GM10266 (cell line): ENCODE results near the gene HES3.

Experiments used
- DNase-seq: peaks from one replicate; pipeline ENCODE4 v3.0.0; 2012; ENCODE audit errors: extremely low spot score
- TF ChIP-seq, protein P1 (sequence below): IDR thresholded peaks from 2 replicates; pipeline ENCODE4 v1.5.1; 2012; ENCODE audit warnings: mild to moderate bottlenecking, low read depth; ENCODE audit not compliant: control insufficient read depth, insufficient read depth; ENCODE audit errors: missing control alignments

The HES3 gene

GRCh38 chr1:6222636-6223035, 21.3 kb upstream of the HES3 start:
- TF ChIP-seq, protein P1, sequence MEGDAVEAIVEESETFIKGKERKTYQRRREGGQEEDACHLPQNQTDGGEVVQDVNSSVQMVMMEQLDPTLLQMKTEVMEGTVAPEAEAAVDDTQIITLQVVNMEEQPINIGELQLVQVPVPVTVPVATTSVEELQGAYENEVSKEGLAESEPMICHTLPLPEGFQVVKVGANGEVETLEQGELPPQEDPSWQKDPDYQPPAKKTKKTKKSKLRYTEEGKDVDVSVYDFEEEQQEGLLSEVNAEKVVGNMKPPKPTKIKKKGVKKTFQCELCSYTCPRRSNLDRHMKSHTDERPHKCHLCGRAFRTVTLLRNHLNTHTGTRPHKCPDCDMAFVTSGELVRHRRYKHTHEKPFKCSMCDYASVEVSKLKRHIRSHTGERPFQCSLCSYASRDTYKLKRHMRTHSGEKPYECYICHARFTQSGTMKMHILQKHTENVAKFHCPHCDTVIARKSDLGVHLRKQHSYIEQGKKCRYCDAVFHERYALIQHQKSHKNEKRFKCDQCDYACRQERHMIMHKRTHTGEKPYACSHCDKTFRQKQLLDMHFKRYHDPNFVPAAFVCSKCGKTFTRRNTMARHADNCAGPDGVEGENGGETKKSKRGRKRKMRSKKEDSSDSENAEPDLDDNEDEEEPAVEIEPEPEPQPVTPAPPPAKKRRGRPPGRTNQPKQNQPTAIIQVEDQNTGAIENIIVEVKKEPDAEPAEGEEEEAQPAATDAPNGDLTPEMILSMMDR, result no peak
- DNase-seq, result no peak

- TF ChIP-seq, protein P1, result no peak
- no peak for DNase-seq
These were observed 20.4 kb upstream of the HES3 start for GRCh38 chr1:6223617-6224016.

- TF ChIP-seq, protein P1, result no peak
These were observed 19.3 kb upstream of the HES3 start for GRCh38 chr1:6224718-6225117.

GRCh38 chr1:6225651-6226050, 18.3 kb upstream of the HES3 start:
- no peak for DNase-seq
- TF ChIP-seq, protein P1, result no peak

More at GRCh38 chr1:6224718-6225117, 19.3 kb upstream of the HES3 start:
- no peak for DNase-seq

GRCh38 chr1:6233376-6233775, 10.6 kb upstream of the HES3 start:
- TF ChIP-seq, protein P1, result no peak
- no peak for DNase-seq

DNA sequence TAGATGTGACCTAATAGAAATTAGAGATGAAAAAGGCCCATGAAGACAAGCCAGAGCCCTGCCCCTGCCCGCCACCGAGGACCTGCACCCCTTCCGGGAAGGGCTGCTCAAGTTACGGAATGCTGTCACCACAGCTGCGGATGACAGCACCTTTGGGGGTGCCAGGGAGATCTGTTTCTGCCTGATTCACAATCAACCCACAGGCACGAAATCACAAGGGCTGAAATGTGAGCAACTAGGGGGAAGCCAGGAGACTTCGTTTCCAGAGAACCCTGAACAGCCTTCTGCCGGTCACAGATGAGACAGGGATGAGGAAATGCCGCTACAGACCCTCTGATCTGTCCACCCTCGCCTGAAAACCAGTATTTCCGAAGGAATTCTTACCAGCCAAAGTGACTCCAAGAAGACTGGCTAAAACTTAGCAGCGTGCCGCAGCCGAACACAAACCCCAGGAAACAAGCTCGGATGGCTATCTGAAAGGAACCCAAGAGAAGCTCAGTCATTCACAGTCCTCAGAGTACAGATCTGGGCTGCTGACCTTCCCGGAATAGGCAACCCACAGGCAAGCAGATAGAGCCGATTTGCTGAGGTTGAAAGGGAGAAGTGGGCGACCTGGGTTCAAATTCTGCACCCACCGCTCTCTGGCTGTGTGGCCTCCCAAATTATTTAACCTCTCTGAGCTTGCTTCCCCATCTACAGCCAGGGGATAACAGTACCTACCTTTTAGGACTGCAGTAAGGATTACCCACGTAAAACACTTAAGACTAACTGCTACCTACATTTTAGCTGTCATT, 9.3 kb upstream of the HES3 start:
- TF ChIP-seq, protein P1, result no peak
- no peak for DNase-seq

- DNase-seq, result no peak
- TF ChIP-seq, protein P1, result no peak
These were observed 8.7 kb upstream of the HES3 start for GRCh38 chr1:6235296-6235677.
